K562 (cell line): ENCODE measurements around the gene NOTCH3. TPM values are rescaled to one million over a fixed set of nuclear protein-coding genes. Genes with fewer than 3 reads are reported as not detected.

Source experiments
- BCOR ChIP-seq: fragments of 450-650 bp; IDR thresholded peaks from 2 replicates; pipeline ENCODE4 v1.6.1; 2016
- CBX1 ChIP-seq: sonication (generic); IDR thresholded peaks from 2 replicates; pipeline ENCODE4 v1.6.1; 2016; ENCODE audit warnings: antibody characterized with exemption, low read depth, mild to moderate bottlenecking
- CSDE1 ChIP-seq, 2 experiments: fragments of 450-650 bp; IDR thresholded peaks; 2 replicates each; pipeline ENCODE4 v1.6.1; 2016; ENCODE audit warnings: mild to moderate bottlenecking in 1 of 2
- CTCFL ChIP-seq: IDR thresholded peaks from 2 replicates; pipeline ENCODE4 v1.6.1; 2011; ENCODE audit warnings: borderline replicate concordance, low read depth, mild to moderate bottlenecking, moderate library complexity, low read length; ENCODE audit not compliant: insufficient read depth, poor library complexity, severe bottlenecking
- ERF ChIP-seq: fragments of 450-650 bp; formaldehyde crosslinking; IDR thresholded peaks from 2 replicates; pipeline ENCODE4 v1.4.0; 2020; ENCODE audit warnings: mild to moderate bottlenecking, mixed read lengths
- HNRNPLL ChIP-seq: fragments of 200-400 bp; formaldehyde crosslinking; IDR thresholded peaks from 2 replicates; pipeline ENCODE4 v1.6.1; 2017; ENCODE audit warnings: low read length, low read depth, mild to moderate bottlenecking; ENCODE audit not compliant: poor library complexity, severe bottlenecking
- MNT ChIP-seq, 2 experiments: fragments of 450-650 bp; conservative IDR thresholded peaks; 2 replicates each; pipeline ENCODE4 v1.6.1; 2017; ENCODE audit warnings: mild to moderate bottlenecking in 2 of 2, moderate library complexity in 2 of 2
- NFYB ChIP-seq: IDR thresholded peaks from 2 replicates; pipeline ENCODE4 v1.6.1; 2011; ENCODE audit warnings: mild to moderate bottlenecking, moderate library complexity; ENCODE audit not compliant: insufficient read length; ENCODE audit errors: extremely low read depth
- PCBP1 ChIP-seq: fragments of 200-400 bp; formaldehyde crosslinking; IDR thresholded peaks from 2 replicates; pipeline ENCODE4 v1.6.1; 2018; ENCODE audit warnings: mild to moderate bottlenecking, low read depth, low read length; ENCODE audit not compliant: poor library complexity, severe bottlenecking
- TCFL5 ChIP-seq: fragments of 250-450 bp; sonication (Bioruptor Pico); conservative IDR thresholded peaks from 2 replicates; pipeline ENCODE4 v1.6.1; 2021; ENCODE audit warnings: mild to moderate bottlenecking, moderate library complexity, matching md5 sums
- ZNF830 ChIP-seq: fragments of 250-450 bp; sonication (Bioruptor Pico); IDR thresholded peaks from 2 replicates; pipeline ENCODE4 v1.5.0; 2021; ENCODE audit warnings: mild to moderate bottlenecking
- polyA plus RNA-seq, 8 experiments: library from polyadenylated mRNA; depleted of rRNA in 4 of 8; stranded (reverse) in 5 of 8; unstranded in 3 of 8; fragments of >200 nt; fragmentation: Nextera tagmentation in 2 of 8; fragmentation: Illumina TruSeq in 1 of 8; extraction: Ambion mirVana in 2 of 8; extraction: Trizol in 1 of 8; gene quantifications; 2 replicates each; pipeline versions ENCODE4 v1.2.1 to v1.2.3, GENCODE V29; 2011 to 2014; ENCODE audit warnings: inconsistent platforms in 1 of 8, missing spikeins in 1 of 8
- total RNA-seq, 7 experiments: library from RNA; depleted of rRNA in 6 of 7; stranded (reverse); fragments of >200 nt in 6 of 7; fragmentation: Illumina TruSeq in 2 of 7; extraction: Trizol in 2 of 7; gene quantifications; 2 replicates each; pipeline versions ENCODE4 v1.2.1 to v1.2.3, GENCODE V29; 2011 to 2021; ENCODE audit warnings: low replicate concordance in 1 of 7
- TF ChIP-seq, protein P1 (sequence below): sonication (generic); formaldehyde crosslinking; IDR thresholded peaks from 2 replicates; pipeline ENCODE4 v1.4.0; 2020; ENCODE audit warnings: mild to moderate bottlenecking, missing genetic modification reagents
- TF ChIP-seq, protein P2 (sequence below): sonication (generic); formaldehyde crosslinking; IDR thresholded peaks from 2 replicates; pipeline ENCODE4 v1.8.1; 2023; ENCODE audit warnings: mild to moderate bottlenecking, missing genetic modification reagents
- TF ChIP-seq, protein P3 (sequence below): fragments of 250-450 bp; sonication (Bioruptor Pico); IDR thresholded peaks from 2 replicates; pipeline ENCODE4 v1.4.0; 2020; ENCODE audit warnings: mild to moderate bottlenecking, moderate library complexity

The NOTCH3 gene
- total and polyA plus RNA-seq, 9 of the 15 experiments (the other 6 are each of a cell fraction or from before 2014, with no cell fraction given) = under 0.01 to 1.2 (median 0.16) TPM

- TF ChIP-seq, protein P1, sequence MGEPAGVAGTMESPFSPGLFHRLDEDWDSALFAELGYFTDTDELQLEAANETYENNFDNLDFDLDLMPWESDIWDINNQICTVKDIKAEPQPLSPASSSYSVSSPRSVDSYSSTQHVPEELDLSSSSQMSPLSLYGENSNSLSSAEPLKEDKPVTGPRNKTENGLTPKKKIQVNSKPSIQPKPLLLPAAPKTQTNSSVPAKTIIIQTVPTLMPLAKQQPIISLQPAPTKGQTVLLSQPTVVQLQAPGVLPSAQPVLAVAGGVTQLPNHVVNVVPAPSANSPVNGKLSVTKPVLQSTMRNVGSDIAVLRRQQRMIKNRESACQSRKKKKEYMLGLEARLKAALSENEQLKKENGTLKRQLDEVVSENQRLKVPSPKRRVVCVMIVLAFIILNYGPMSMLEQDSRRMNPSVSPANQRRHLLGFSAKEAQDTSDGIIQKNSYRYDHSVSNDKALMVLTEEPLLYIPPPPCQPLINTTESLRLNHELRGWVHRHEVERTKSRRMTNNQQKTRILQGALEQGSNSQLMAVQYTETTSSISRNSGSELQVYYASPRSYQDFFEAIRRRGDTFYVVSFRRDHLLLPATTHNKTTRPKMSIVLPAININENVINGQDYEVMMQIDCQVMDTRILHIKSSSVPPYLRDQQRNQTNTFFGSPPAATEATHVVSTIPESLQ (CRISPR knock-in tag) = no peak
- TF ChIP-seq CSDE1 (IDR thresholded peaks at IDR 0.05) (no peak), TCFL5 (no peak), BCOR (no peak), NFYB (peak; percentile 43), CBX1 (no peak), ERF (CRISPR knock-in tag) (no peak), ZNF830 (CRISPR knock-in tag) (no peak), MNT (conservative IDR thresholded peaks at IDR 0.05) (0 out of 4 replicates have a peak, but pooled peaks of 1 of the 2 experiments have one; percentile 32), HNRNPLL (no peak), CTCFL (no peak), PCBP1 (no peak)
- TF ChIP-seq, protein P2, sequence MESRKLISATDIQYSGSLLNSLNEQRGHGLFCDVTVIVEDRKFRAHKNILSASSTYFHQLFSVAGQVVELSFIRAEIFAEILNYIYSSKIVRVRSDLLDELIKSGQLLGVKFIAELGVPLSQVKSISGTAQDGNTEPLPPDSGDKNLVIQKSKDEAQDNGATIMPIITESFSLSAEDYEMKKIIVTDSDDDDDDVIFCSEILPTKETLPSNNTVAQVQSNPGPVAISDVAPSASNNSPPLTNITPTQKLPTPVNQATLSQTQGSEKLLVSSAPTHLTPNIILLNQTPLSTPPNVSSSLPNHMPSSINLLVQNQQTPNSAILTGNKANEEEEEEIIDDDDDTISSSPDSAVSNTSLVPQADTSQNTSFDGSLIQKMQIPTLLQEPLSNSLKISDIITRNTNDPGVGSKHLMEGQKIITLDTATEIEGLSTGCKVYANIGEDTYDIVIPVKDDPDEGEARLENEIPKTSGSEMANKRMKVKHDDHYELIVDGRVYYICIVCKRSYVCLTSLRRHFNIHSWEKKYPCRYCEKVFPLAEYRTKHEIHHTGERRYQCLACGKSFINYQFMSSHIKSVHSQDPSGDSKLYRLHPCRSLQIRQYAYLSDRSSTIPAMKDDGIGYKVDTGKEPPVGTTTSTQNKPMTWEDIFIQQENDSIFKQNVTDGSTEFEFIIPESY = peak; percentile 27; the same call in 1 of the 2 replicates
- TF ChIP-seq, protein P3, sequence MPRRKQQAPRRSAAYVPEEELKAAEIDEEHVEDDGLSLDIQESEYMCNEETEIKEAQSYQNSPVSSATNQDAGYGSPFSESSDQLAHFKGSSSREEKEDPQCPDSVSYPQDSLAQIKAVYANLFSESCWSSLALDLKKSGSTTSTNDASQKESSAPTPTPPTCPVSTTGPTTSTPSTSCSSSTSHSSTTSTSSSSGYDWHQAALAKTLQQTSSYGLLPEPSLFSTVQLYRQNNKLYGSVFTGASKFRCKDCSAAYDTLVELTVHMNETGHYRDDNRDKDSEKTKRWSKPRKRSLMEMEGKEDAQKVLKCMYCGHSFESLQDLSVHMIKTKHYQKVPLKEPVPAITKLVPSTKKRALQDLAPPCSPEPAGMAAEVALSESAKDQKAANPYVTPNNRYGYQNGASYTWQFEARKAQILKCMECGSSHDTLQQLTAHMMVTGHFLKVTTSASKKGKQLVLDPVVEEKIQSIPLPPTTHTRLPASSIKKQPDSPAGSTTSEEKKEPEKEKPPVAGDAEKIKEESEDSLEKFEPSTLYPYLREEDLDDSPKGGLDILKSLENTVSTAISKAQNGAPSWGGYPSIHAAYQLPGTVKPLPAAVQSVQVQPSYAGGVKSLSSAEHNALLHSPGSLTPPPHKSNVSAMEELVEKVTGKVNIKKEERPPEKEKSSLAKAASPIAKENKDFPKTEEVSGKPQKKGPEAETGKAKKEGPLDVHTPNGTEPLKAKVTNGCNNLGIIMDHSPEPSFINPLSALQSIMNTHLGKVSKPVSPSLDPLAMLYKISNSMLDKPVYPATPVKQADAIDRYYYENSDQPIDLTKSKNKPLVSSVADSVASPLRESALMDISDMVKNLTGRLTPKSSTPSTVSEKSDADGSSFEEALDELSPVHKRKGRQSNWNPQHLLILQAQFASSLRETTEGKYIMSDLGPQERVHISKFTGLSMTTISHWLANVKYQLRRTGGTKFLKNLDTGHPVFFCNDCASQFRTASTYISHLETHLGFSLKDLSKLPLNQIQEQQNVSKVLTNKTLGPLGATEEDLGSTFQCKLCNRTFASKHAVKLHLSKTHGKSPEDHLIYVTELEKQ (CRISPR knock-in tag) = no peak
These were observed 13.5 kb downstream of the NOTCH3 start (continued) for GRCh38 chr19:15187026-15188007.
